ENCODE results near the gene JAKMIP1. TPM values are rescaled to one million over a fixed set of nuclear protein-coding genes. Genes with fewer than 3 reads are reported as not detected.

The JAKMIP1 gene
- total and polyA plus RNA-seq, 2 of the 13 experiments (the other 11 are each of a cell fraction or from before 2014, with no cell fraction given): not detected

DNA sequence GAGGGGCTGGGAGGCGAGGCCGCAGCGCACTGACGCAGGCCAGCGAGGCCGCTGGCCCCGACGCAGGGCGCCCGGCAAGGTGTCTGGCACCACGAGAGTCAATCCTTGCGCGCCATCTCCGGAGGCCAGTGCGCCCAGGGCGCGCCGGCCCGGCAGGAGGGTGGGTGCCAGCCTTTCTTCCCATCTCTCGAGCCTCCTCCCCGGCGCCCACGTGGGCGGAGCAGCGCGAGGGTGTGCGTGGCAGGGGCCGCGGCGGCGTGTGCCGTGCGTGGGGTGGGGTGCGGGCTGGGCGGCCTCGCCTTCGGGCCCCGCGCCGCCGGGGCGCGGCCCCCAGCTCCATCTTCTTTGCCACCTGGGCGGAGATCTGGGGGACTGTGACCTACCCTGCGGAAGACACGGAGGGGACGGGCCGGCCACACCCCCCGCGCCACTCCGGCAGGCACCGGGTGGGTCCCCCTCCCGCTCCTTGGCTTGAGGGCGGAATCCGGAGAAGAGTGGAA lies 877 bp downstream of the JAKMIP1 start:
- H3K4me2 ChIP-seq (ENCODE audit: low read depth, low read length): no peak overlapping the region
- WGBS (ENCODE audit: low lambda C conversion rate): 74% methylated on average over 26 of the region's 55 CpGs
- in situ Hi-C loops (cut with HindIII; ENCODE audit: extremely low pct_ligation_motif_present, low pct_unique_long_range_greater_than_20kb): no loop called here
- TF ChIP-seq XBP1 (CRISPR knock-in tag; IDR thresholded peaks at IDR 0.05): no peak
- no peak for TF ChIP-seq JUNB (CRISPR knock-in tag; IDR thresholded peaks at IDR 0.05; ENCODE audit: borderline replicate concordance)
- TF ChIP-seq, protein P1, sequence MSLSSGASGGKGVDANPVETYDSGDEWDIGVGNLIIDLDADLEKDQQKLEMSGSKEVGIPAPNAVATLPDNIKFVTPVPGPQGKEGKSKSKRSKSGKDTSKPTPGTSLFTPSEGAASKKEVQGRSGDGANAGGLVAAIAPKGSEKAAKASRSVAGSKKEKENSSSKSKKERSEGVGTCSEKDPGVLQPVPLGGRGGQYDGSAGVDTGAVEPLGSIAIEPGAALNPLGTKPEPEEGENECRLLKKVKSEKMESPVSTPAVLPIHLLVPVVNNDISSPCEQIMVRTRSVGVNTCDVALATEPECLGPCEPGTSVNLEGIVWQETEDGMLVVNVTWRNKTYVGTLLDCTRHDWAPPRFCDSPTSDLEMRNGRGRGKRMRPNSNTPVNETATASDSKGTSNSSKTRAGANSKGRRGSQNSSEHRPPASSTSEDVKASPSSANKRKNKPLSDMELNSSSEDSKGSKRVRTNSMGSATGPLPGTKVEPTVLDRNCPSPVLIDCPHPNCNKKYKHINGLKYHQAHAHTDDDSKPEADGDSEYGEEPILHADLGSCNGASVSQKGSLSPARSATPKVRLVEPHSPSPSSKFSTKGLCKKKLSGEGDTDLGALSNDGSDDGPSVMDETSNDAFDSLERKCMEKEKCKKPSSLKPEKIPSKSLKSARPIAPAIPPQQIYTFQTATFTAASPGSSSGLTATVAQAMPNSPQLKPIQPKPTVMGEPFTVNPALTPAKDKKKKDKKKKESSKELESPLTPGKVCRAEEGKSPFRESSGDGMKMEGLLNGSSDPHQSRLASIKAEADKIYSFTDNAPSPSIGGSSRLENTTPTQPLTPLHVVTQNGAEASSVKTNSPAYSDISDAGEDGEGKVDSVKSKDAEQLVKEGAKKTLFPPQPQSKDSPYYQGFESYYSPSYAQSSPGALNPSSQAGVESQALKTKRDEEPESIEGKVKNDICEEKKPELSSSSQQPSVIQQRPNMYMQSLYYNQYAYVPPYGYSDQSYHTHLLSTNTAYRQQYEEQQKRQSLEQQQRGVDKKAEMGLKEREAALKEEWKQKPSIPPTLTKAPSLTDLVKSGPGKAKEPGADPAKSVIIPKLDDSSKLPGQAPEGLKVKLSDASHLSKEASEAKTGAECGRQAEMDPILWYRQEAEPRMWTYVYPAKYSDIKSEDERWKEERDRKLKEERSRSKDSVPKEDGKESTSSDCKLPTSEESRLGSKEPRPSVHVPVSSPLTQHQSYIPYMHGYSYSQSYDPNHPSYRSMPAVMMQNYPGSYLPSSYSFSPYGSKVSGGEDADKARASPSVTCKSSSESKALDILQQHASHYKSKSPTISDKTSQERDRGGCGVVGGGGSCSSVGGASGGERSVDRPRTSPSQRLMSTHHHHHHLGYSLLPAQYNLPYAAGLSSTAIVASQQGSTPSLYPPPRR (CRISPR knock-in tag; IDR thresholded peaks at IDR 0.05; ENCODE audit: borderline replicate concordance): no peak
- TF ChIP-seq KLF16 (CRISPR knock-in tag; IDR thresholded peaks at IDR 0.05): no peak
- no peak for TF ChIP-seq ZNF446 (CRISPR knock-in tag; IDR thresholded peaks at IDR 0.05)
- TF ChIP-seq ZFP91 (CRISPR knock-in tag; IDR thresholded peaks at IDR 0.05; ENCODE audit: borderline replicate concordance): no peak
- TF ChIP-seq ZNF501 (CRISPR knock-in tag; IDR thresholded peaks at IDR 0.05): no peak
- TF ChIP-seq RELA (CRISPR knock-in tag; IDR thresholded peaks at IDR 0.05): no peak
- TF ChIP-seq RBFOX2 (IDR thresholded peaks at IDR 0.05; ENCODE audit: low read depth, low read length): no peak
- TF ChIP-seq NFIB (CRISPR knock-in tag; IDR thresholded peaks at IDR 0.05; ENCODE audit: borderline replicate concordance): no peak
- TF ChIP-seq, protein P2, sequence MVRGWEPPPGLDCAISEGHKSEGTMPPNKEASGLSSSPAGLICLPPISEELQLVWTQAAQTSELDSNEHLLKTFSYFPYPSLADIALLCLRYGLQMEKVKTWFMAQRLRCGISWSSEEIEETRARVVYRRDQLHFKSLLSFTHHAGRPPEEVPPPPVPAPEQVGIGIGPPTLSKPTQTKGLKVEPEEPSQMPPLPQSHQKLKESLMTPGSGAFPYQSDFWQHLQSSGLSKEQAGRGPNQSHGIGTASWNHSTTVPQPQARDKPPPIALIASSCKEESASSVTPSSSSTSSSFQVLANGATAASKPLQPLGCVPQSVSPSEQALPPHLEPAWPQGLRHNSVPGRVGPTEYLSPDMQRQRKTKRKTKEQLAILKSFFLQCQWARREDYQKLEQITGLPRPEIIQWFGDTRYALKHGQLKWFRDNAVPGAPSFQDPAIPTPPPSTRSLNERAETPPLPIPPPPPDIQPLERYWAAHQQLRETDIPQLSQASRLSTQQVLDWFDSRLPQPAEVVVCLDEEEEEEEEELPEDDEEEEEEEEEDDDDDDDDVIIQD (CRISPR knock-in tag; IDR thresholded peaks at IDR 0.05; ENCODE audit: low read depth): no peak
- no peak for TF ChIP-seq ZNF260 (CRISPR knock-in tag; IDR thresholded peaks at IDR 0.05; ENCODE audit: borderline replicate concordance, low read depth)
- TF ChIP-seq ZSCAN30 (CRISPR knock-in tag; IDR thresholded peaks at IDR 0.05): no peak
- TF ChIP-seq GMEB2 (CRISPR knock-in tag; IDR thresholded peaks at IDR 0.05; ENCODE audit: low read depth): no peak

More for the DNA sequence above, 877 bp downstream of the JAKMIP1 start:
- Histone ChIP-seq H3K79me2 (ENCODE audit: insufficient read depth, low read length) (no peaks in the 10 kb centered on the region), H4K20me1 (ENCODE audit: insufficient read depth, low read length) (no peaks in the 10 kb centered on the region), H3K9ac (ENCODE audit: insufficient read depth, low read depth, low read length) (no peak overlapping the region), H3K4me1 (ENCODE audit: insufficient read depth, low read length) (0 out of 2 replicates have a peak, but pooled peaks cover 7% of the 10 kb centered on the region), H3K27me3 (ENCODE audit: control insufficient read depth in 1 of 2, insufficient read depth in 2 of 2, low read length in 2 of 2) (peaks cover 7 to 51% of the 10 kb centered on the region in 2 experiments), H2AFZ (ENCODE audit: low read length) (no peak overlapping the region), H3K9me3 (ENCODE audit: low read length) (peaks cover 5% of the 10 kb centered on the region; the same call in 1 of the 2 replicates), H3K4me3 (replicated peaks in 1 of 3; ENCODE audit: insufficient read depth in 1 of 3, low read depth in 2 of 3, low read length in 3 of 3) (no peak overlapping the region), H3K36me3 (replicated peaks in 1 of 2; ENCODE audit: control insufficient read depth in 1 of 2, insufficient read depth in 2 of 2, low read length in 2 of 2) (no peaks in the 10 kb centered on the region), H3K27ac (ENCODE audit: extremely low read length, insufficient read depth, low read length) (no peak overlapping the region)
- ATAC-seq (no peak), FAIRE-seq (no peak), DNase-seq (ENCODE audit: low spot score) (no peak)
- intact Hi-C loops (cut with micrococcal nuclease; ENCODE audit: unreplicated experiment): loop anchor here (10.0 kb wide), 1 partner anchor 205 kb away; no protein-coding TSS in a partner anchor
- BruUV-seq (replicated peaks): no TSS peak
- POLR2A ChIA-PET: no interaction called here
- CTCF ChIA-PET (ENCODE audit: low intra/inter-chr PET ratio, low total read pairs): no interaction called here
